A549 (cell line): ENCODE measurements around the gene AP2A2.

Source experiments
- CTCF ChIP-seq: fragments of >200 bp; sonication (Bioruptor Twin); formaldehyde crosslinking; IDR thresholded peaks from 3 replicates; pipeline ENCODE4 v1.5.1; 2016
- EP300 ChIP-seq, 2 experiments: fragments of >200 bp; sonication (Bioruptor Twin); formaldehyde crosslinking; IDR thresholded peaks; 2 replicates in 1 of 2; 3 replicates in 1 of 2; pipeline ENCODE4 v1.6.1; 2016 to 2017
- FOSL2 ChIP-seq, 2 experiments: fragments of 450-650 bp in 1 of 2; fragments of >200 bp in 1 of 2; sonication (Bioruptor Twin) in 1 of 2; formaldehyde crosslinking; IDR thresholded peaks; 2 replicates each; pipeline versions ENCODE4 v1.5.0 to v1.6.1; 2016 to 2020; ENCODE audit warnings: mild to moderate bottlenecking in 1 of 2, moderate library complexity in 1 of 2
- HDAC2 ChIP-seq: fragments of 200-600 bp; sonication (generic); IDR thresholded peaks from 2 replicates; pipeline ENCODE4 v1.6.1; 2016
- HEYL ChIP-seq: fragments of 250-450 bp; sonication (Bioruptor Pico); IDR thresholded peaks from 2 replicates; pipeline ENCODE4 v1.8.0; 2021; ENCODE audit warnings: mild to moderate bottlenecking, moderate library complexity
- JUNB ChIP-seq: fragments of >200 bp; sonication (Bioruptor Twin); formaldehyde crosslinking; IDR thresholded peaks from 2 replicates; pipeline ENCODE4 v1.6.1; 2016
- KDM5A ChIP-seq: fragments of 200-600 bp; sonication (generic); IDR thresholded peaks from 2 replicates; pipeline ENCODE4 v1.6.1; 2016; ENCODE audit warnings: antibody characterized with exemption, mild to moderate bottlenecking
- MAX ChIP-seq: IDR thresholded peaks from 2 replicates; pipeline ENCODE4 v1.6.1; 2012
- RARB ChIP-seq: fragments of 250-450 bp; sonication (Bioruptor Pico); IDR thresholded peaks from 2 replicates; pipeline ENCODE4 v1.8.0; 2021; ENCODE audit warnings: mild to moderate bottlenecking, moderate library complexity
- RCOR1 ChIP-seq: fragments of 150-350 bp; IDR thresholded peaks from 2 replicates; pipeline ENCODE4 v1.6.1; 2014; ENCODE audit warnings: antibody characterized with exemption, low read length, low read depth
- REST ChIP-seq: fragments of 200-600 bp; sonication (generic); IDR thresholded peaks from 2 replicates; pipeline ENCODE4 v1.6.1; 2016; ENCODE audit warnings: antibody characterized with exemption, mild to moderate bottlenecking, moderate library complexity
- RFX5 ChIP-seq: fragments of 450-650 bp; IDR thresholded peaks from 2 replicates; pipeline ENCODE4 v1.7.1; 2014; ENCODE audit warnings: antibody characterized with exemption, mild to moderate bottlenecking, moderate library complexity

GRCh38 chr11:971092-971690 lies 45.5 kb downstream of the AP2A2 start:
- no peak for TF ChIP-seq CTCF
- no peak for TF ChIP-seq EP300 (IDR thresholded peaks at IDR 0.05)
- no peak for TF ChIP-seq HEYL (CRISPR knock-in tag)
- TF ChIP-seq RFX5: no peak
- no peak for TF ChIP-seq RARB (CRISPR knock-in tag)
- no peak for TF ChIP-seq KDM5A
- TF ChIP-seq REST: no peak
- no peak for TF ChIP-seq MAX
- TF ChIP-seq HDAC2: no peak
- TF ChIP-seq FOSL2 (IDR thresholded peaks at IDR 0.05): no peak
- no peak for TF ChIP-seq FOSL2 (CRISPR knock-in tag; IDR thresholded peaks at IDR 0.05)
- no peak for TF ChIP-seq RCOR1
- no peak for TF ChIP-seq JUNB
